Left kidney (tissue), 8 donors: Measurements from ENCODE around the gene BLZF1. TPM values are rescaled to one million over a fixed set of nuclear protein-coding genes. Genes with fewer than 3 reads are reported as not detected.
"Not testable (repeated sequence)": the region's sequence is repeated elsewhere in the genome, so short reads cannot be mapped to it uniquely, and the experiment has no call there.

Experiments
- DNase-seq: peaks from one replicate; pipeline ENCODE4 v3.0.0-alpha.2; 2013
- long read RNA-seq, 8 donors: transcript quantifications; one replicate each; lab custom pipeline, GENCODE V29; 2026
- polyA plus RNA-seq: library from polyadenylated mRNA; unstranded; fragments of 120-200 nt; gene quantifications from one replicate; pipeline ENCODE4 v1.2.1, GENCODE V29; 2013; ENCODE audit not compliant: insufficient read length

BLZF1 gene, protein sequence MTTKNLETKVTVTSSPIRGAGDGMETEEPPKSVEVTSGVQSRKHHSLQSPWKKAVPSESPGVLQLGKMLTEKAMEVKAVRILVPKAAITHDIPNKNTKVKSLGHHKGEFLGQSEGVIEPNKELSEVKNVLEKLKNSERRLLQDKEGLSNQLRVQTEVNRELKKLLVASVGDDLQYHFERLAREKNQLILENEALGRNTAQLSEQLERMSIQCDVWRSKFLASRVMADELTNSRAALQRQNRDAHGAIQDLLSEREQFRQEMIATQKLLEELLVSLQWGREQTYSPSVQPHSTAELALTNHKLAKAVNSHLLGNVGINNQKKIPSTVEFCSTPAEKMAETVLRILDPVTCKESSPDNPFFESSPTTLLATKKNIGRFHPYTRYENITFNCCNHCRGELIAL
- polyA plus RNA-seq = 32.2 TPM
- long read RNA-seq, donor 1, transcript BLZF1-203 (7 exons, 2,749 nt) = major isoform, 6 of 21 reads
- long read RNA-seq, donor 1, partial matches to known transcripts = 12 of 21 reads
- long read RNA-seq, donor 1, other reads (novel, unspliced or antisense) = 0 of 21 reads
- long read RNA-seq, donor 2, partial matches to known transcripts = 21 of 29 reads
- long read RNA-seq, donor 2, other reads (novel, unspliced or antisense) = 0 of 29 reads
- long read RNA-seq, donor 3, transcript BLZF1-203 (7 exons, 2,749 nt) = major isoform, 5 of 7 reads
- long read RNA-seq, donor 3, partial matches to known transcripts = 0 of 7 reads
- long read RNA-seq, donor 3, other reads (novel, unspliced or antisense) = 0 of 7 reads
- long read RNA-seq, donor 4, partial matches to known transcripts = 0 of 4 reads
- long read RNA-seq, donor 4, other reads (novel, unspliced or antisense) = 0 of 4 reads
- long read RNA-seq, donor 5, transcript BLZF1-203 (7 exons, 2,749 nt) = major isoform, 10 of 13 reads
- long read RNA-seq, donor 5, partial matches to known transcripts = 0 of 13 reads
- long read RNA-seq, donor 5, other reads (novel, unspliced or antisense) = 0 of 13 reads
- long read RNA-seq, donor 6, transcript BLZF1-202 (3 exons, 1,295 nt) = minor isoform, 5 of 11 reads
- long read RNA-seq, donor 6, transcript BLZF1-203 (7 exons, 2,749 nt) = major isoform, 6 of 11 reads
- long read RNA-seq, donor 6, partial matches to known transcripts = 0 of 11 reads
- long read RNA-seq, donor 6, other reads (novel, unspliced or antisense) = 0 of 11 reads
- long read RNA-seq, donor 7, transcript BLZF1-202 (3 exons, 1,295 nt) = major isoform, 9 of 50 reads
- long read RNA-seq, donor 7, transcript BLZF1-203 (7 exons, 2,749 nt) = minor isoform, 8 of 50 reads
- long read RNA-seq, donor 7, partial matches to known transcripts = 33 of 50 reads
- long read RNA-seq, donor 7, other reads (novel, unspliced or antisense) = 0 of 50 reads
- long read RNA-seq, donor 8, transcript BLZF1-203 (7 exons, 2,749 nt) = major isoform, 5 of 11 reads
- long read RNA-seq, donor 8, partial matches to known transcripts = 5 of 11 reads
- long read RNA-seq, donor 8, other reads (novel, unspliced or antisense) = 0 of 11 reads

DNA sequence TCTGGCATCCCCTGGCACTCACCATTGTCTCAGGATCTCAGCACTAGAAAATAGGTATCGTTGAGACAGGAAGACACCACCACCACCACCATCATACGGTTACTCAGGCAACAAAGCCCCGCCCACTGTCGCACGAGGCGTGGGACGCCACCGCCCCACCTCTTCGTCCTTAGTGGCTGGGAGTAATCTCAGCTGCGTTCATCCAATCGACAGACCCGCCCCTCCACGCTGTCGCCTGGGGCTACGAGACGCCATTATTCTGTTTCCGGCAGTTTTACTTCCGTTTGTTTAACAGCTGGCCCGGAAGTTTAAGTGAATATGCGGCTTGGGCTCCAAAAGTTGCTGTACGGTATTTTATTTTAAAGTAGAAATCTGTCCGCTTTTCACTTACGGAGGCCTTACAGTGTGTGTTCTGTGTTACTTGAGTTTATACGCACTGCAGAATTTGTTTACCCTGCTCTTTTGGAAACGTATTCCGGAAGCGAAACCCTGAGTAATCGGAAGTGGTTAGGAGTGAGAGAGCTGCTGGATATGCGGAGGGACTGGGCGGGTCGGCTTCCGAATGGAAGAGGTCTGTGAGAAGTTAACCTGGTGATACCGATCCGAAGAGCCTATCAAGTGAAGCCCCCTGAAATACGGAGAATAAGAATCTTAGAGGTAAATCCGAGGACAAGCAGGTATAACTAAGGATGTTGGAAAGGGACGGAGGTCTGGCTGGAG, at the start of gene BLZF1, which contains the start of gene NME7:
Gene BLZF1, plus strand, starts transcription at position 510 of the 720 bp plus-strand sequence. CDS start 1,328 bp downstream, outside the sequence.
Gene NME7, minus strand, starts transcription at position 112 of the 720 bp plus-strand sequence. Its CDS starts 87 bp downstream, at position 25.
- peak; percentile 97 for DNase-seq

DNA sequence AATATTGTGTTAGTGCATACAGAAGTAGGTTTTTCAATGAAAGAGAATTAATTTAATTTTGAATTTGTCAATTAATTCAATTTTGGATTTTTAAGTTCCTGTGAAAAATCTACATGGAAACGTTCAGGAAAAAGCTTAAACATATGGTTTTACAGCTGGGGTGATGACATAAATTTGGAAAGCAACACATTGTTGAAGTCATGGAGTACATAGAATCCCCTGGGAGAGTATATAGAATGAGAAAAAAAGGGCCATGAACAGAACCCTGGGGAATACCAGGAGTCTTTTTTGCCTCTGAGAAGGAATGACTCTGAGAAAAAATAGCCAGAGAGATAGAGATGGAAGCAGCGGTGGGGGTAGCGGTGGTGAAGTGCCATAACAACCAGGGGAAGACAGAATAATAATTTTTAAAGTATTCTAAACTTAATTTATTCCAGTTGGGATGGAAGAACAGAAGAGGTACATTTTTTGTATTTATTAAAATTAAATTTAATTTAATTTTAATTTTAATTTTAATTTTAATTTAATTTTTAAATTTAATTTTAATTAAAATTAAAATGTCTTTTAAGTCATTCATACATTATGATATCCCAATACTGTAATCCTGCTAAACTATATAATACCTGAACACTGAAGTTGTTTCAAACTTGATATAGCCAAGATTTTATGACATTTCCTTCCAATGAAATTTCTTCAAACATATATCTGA, 49.3 kb upstream of the BLZF1 start:
- DNase-seq = no peak

DNA sequence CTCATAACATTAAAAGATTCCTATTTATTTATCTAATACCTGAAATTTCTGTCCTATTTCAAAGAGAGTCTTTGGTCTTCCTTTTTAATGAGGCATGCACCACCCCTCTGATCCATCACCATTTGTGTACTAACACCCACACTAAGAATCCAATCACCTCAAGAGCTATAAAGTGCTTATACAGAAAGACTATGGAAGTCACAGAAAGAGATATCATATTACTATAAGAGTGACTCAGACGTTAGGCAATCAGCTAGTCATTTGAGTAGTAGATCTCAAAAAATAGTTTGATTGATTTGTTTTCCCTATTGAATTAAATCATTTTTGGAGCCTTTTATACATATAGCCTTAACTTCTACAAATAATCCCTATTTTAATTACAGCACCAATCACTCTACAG, 46.5 kb upstream of the BLZF1 start:
- DNase-seq = no peak

DNA sequence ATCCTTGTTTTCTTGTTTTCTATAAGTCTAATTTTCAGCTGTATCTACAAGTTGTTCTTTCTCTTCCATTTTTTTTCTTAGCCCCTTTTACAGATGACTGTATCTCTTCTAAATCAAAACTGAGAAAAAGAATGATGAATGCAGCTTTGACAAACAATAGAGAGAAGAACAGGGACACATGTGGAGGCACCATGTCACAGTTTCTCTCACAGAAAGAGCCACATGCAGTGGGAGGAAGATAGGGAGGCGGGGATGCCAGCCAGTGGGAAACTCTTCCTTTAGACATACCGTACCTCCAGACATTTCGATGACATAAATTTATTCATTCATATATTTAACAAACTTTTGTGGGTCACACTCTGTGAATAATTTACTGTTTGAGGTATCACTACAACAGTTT, 45.9 kb upstream of the BLZF1 start:
- no peak for DNase-seq

DNA sequence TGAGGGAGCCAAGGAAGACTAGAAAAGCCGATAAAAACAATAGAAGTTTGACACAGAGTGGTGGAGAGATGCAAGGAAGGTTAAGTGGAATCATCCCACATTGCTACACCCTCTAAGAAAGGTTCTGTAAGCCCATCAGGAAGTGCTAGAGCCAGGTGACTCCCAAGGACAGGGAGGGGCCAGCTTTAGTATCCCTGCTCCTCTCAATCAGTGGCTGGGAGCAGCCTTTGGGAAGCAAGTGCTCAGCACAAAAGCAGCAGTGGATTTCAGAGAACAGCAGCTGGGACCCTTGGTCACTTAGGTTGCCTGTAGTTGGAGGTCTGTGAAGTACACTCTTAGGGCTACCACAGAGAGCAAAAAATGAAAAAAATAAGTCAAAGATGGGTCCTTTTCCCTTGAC, 42.9 kb upstream of the BLZF1 start:
- no peak for DNase-seq

DNA sequence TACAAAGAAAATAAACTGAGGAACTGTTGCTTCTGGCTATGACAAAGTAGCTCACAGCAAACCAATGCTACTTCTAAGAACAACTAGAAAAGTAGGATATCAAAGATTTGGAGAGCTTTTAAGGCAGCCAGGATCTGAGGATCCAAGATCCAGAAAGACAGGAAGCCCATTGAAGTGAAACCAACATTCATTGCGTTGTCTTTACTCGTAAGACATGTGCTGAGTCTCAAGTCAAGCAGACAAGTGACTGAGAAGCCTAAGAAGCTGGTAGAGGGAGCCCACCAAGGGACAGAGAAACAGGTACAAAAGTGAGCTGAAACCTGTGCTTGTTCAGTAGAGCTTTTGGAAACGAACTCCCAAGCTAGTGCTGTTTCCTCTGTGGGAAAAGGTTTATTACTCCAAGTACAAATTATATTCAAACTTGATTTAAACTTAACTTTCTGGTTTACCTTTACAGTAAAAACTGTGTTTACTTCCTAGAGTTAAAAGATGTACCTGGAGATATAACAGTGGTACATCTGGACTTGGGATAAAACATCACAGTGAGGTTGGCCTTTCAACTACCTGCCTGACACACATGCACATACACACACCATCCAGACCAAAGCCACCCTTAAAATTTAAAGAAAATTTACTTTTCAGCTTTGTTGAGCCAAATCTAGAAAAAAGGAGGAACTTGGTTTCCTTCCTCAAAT, 41.6 kb upstream of the BLZF1 start:
- no peak for DNase-seq

DNA sequence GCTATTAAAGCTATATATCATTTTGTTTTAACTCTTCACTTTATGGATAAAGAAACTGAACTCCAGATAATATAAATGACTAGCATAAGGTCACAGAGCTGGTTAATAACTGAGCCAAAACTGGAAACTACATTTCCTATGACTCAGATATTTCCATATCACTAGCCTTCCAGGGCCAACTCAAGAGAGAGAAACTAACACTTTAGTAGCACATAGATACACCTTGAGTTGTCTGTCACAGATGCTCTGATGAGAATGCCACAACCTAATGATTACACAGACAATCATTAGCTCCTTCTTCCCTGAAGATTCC, 41.1 kb upstream of the BLZF1 start:
- no peak for DNase-seq

DNA sequence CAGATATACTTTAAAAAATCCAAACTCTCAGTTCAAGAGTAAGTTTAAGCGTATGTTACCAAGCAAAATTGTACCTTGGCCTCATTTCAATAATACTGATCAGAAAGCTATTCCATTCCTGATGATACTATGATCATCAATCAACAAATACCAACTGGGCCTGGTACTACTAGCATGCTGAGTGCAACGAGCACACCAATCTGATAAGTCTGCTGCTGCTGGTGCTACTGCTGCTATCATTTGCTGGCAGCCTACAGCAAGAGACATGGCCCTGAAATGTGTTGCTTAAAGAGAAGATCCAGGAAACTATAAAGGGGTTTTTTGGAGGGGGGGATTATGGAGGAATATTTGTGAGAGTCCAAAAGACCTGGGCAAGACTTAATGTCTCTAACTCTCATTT, 40.1 kb upstream of the BLZF1 start:
- no peak for DNase-seq

DNA sequence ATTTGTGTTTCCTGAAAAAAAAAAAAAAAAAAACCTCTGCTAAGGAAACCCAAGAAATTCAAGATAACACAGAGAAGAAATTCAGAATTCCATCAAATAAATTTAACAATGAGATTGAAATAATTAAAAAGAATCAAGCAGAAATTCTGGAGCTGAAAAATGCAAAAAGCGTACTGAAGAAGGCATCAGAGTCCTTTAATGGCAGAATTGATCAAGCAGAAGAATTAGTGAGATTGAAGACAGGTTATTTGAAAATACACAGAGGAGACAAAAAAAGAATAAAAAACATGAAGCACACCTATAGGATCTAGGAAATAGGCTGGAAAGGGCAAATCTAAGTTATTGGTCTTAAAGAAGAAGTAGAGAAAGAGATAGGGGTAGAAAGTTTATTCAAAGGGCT, 38.6 kb upstream of the BLZF1 start:
- DNase-seq = no peak

DNA sequence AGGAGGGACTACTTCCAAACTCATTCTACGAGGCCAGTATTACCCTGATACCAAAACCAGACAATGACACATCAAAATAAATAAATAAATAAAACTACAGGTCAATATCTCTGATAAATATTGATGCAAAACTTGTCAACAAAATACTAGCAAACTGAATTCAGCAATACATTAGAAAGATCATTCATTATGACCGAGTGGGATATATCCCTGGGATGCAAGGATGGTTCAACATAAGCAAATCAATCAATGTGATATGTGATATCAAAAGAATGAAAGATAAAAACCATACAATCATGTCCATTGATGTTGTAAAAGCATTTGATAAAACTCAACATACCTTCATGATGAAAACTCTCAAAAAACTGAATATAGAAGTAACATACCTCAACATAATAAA, 37.1 kb upstream of the BLZF1 start:
- DNase-seq = no peak

DNA sequence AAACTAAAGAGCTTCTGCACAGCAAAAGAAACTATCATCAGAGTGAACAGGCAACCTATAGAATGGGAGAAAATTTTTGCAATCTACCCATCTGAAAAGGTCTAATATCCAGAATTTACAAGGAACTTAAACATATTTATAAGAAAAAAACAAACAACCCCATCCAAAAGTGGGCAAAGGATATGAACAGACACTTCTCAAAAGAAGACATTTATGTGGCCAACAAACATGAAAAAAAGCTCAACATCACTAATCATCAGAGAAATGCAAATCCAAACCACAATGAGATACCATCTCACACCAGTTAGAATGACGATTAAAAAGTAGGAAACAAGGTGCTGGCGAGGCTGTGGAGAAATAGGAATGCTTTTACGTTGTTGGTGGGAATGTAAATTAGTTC, 33.3 kb upstream of the BLZF1 start:
- not testable (repeated sequence) for DNase-seq

DNA sequence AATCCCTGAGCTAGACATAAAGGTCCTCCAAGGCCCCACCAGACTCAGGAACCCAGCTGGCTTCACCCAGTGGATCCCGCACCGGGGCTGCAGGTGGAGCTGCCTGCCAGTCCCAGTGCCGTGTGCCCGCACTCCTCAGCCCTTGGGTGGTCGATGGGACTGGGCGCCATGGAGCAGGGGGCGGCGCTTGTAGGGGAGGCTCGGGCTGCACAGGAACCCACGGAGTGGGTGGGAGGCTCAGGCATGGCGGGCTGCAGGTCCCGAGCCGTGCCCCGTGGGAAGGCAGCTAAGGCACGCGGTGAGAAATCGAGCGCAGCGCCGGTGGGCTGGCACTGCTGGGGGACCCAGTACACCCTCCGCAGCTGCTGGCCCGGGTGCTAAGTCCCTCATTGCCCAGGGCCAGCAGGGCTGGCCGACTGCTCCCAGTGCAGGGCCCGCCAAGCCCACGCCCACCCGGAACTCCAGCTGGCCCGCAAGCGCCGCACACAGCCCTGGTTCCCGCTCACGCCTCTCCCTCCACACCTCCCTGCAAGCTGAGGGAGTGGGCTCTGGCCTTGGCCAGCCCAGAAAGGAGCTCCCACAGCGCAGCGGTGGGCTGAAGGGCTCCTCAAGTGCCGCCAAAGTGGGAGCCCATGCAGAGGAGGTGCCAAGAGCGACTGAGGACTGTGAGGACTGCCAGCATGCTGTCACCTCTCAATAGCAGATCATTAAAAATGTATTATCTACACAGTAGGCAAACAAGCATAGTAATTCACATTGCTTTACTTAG, 30.9 kb upstream of the BLZF1 start:
- not testable (repeated sequence) for DNase-seq

DNA sequence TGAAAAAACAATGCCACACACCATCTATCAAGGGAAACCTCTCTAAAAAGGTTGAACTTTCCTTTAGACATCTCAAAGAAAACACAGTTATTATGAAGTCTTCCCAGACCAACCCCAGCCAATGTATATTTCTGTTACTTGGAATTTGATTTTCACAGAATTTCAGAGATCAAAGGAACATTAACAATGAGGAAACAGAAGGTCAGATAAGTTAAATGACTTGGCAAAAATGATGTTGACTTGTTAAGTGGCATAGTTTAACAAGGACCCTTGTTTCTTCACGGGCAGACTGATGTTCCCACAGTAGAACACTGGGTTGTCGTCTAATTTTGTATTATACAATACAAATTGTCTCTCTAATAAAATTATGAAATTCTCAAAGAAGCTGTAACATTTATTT, 29.4 kb upstream of the BLZF1 start:
- no peak for DNase-seq

DNA sequence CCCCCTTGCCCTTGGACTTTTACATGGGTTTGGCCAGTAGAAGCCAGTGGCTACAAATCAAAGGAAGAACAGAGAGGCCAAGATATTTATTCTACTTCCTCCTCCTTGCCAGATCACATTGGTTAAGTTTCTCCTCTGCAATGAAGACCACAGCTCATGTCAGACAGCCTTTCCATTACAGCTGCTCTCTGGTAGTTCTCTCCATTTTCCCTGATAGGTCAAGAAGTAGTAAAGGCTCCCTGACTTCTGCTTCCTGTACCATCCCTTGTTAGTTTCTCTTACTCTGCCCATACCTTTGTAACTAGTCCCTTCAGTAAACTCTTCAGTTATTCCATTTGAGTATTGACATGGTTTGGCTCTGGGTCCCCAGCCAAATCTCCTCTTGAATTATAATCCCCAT, 28.2 kb upstream of the BLZF1 start:
- DNase-seq = no peak

DNA sequence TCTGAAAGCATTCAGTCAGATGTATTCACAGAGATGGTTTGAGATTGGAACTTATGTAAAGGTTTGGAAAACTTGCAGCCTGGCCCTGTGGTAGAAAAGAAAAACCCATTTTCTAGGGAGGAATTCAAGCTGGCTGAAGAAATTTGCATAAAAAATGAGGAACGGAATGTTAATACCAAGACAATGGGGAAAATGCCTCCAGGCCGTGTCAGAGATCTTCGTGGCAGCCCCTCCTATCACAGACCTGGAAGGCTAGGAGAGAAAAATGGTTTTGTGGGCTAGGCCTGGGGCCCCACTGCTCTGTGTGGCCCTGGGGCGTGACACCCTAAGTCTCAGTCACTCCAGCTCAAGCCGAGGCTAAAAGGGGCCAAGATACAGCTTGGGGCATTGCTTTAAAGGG, 27.1 kb upstream of the BLZF1 start:
- no peak for DNase-seq

DNA sequence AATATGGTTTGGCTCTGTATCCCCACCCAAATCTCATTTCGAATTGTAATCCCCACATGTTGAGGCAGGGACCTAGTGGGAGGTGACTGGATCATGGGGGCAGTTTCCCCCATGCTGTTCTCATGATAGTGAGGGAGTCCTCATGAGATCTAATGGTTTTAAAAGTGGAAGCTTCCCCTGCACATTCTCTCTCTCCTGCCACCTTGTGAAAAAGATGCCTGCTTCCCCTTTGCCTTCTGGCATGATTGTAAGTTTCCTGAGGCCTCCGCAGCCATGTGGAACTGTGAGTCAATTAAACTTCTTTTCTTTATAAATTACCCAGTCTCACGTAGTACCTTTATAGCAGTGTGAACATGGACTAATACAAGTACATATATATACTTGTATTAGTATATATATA, 25.9 kb upstream of the BLZF1 start:
- DNase-seq = not testable (repeated sequence)

DNA sequence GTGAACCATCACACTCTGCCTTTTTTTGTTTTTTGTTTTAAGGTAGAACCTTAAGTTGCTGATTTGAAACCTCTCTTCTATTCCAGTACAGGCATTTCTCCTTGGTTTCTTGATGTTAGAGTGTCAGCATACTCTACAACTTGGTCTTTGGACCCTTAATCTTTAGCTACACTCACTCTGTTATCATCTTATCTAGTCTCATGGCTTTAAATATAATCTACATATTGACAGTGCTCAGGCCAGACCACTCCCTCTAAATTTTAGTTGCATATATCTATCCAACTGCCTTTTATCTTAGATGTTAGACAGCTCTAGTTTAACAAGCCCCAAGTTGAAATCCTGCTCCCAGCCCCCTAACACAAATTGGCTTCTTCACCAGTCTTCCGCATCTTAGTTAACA, 22.5 kb upstream of the BLZF1 start:
- no peak for DNase-seq

DNA sequence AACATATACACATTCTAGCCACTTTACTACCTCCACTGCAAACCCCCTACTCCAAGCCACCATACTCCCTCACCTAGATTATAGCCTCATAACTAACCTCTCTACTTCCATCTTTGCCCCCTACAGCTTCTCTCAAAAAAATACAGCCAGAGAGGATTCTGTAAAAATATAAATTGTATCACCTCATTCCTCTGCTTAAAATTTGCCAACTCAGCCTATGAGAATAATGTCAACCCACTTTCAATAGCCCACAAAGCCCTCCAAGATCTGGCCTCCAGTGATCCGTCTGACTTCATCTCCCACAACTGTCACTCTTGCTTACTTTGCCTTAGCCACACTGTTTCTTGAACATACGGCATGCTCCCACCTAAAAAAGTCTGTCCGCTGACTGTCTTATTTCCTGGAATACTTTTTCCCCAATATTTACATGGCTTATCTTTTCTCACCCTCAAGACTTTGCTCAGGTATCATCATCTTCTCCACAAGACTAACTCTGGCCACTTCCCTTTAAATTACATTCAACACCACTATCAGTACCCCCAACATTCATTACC, 21.9 kb upstream of the BLZF1 start:
- DNase-seq = no peak
